RCC 7860 (cell line): Measurements from ENCODE around the gene STK26.
A peak's percentile ranks its signal among the peaks of the same experiment; 100 is the strongest.
"Not testable (repeated sequence)": the region's sequence is repeated elsewhere in the genome, so short reads cannot be mapped to it uniquely, and the experiment has no call there.

Experiments used
- DNase-seq: peaks from one replicate; pipeline ENCODE4 v3.0.0-alpha.2; 2015; ENCODE audit warnings: low spot score
- FAIRE-seq: peaks from 2 replicates; lab custom pipeline; 2012; peaks lifted over from hg19 to GRCh38; lab: Jason Lieb, UNC

The STK26 gene

DNA sequence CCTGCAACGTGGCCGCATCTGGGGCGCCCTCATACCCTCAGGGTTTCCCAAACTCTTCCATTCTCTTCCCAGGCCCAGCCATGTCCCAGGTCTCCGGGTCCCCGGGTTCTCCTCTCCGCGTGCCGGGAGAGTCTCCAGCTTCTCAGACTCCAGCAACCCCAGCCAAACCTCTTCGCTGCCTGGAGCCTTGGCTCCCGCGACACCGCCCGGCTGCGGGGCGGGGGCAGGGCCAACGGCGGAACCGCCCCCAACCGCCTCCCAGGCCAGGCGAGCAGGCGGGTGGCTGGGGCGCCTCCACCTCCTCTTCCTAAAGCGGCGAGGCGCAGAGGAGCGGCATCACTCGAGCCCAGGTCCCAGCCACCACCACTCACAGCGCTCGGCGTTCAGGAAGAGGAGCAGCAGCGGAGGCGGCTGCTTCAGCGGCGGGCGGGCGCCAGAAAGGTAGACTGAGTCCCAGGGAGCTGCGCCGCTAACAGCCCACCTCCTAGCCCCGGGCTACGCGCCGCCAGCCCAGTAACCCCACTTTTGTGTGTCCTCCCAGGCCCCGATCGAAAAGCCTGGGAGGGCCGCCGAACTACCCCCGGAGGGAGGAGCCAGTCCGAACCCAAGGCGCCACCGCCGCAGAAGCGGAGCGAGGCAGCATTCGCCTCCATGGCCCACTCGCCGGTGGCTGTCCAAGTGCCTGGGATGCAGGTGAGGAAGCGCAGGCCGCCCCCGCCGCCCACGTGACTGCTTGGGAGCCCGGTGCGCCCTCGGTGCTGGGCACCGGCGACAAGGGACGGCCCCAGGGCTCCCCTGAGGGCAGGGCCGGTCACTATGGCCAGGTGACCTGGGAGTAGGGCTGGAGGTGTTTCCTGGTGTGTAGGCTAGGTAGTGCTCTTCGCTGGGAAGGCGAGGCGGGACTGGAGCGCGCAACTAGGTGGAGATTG, at the start of gene STK26:
Gene STK26 (plus strand): TSS at position 336 of the 929 bp plus-strand sequence. CDS start 316 bp downstream, at position 652.
- FAIRE-seq (no peak), DNase-seq (peak; percentile 48)

- FAIRE-seq: no peak
- DNase-seq: no peak
Observed at GRCh38 chrX:131975851-131976250, 47.3 kb upstream of the STK26 start.

DNA sequence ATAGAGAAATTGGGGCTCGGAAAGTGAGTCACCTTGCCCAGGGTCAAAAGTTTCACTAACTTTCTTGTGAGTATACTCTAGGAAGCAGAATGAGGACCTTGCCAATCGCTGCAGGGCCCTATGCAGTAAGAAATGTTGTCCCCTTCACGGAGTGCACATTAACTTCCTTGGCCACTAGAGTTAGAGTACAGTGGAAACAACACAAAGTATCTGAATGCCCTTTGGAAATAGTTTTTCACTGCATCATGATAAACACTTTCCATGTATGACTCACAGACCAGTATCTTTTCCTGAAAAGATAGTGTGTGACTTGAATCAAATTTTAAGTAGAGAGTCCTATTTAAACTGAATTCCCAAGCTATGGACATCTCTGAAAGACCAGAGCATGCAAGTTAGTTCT, 45.5 kb upstream of the STK26 start:
- DNase-seq (no peak), FAIRE-seq (no peak)

DNA sequence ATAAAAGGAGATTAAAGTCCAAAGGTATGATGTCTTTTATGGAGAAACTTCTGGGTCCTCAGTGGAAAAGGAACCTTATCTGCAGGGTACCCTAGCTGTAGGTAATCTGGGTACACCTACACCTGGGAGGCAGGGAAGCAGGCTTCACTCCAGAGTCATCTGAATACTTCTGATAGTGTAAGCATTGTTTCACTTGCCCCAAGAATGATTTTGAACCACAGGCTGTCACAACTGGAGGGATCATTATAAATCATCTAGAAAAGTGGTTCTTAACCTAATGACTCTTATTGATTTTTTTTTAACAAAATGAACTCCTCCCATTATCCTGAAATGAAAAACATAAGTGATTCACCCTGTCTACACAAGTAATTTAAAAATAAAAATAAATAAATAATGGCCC, 44.0 kb upstream of the STK26 start:
- FAIRE-seq (no peak), DNase-seq (no peak)

GRCh38 chrX:131985526-131986049, 37.5 kb upstream of the STK26 start:
- no peak for DNase-seq

DNA sequence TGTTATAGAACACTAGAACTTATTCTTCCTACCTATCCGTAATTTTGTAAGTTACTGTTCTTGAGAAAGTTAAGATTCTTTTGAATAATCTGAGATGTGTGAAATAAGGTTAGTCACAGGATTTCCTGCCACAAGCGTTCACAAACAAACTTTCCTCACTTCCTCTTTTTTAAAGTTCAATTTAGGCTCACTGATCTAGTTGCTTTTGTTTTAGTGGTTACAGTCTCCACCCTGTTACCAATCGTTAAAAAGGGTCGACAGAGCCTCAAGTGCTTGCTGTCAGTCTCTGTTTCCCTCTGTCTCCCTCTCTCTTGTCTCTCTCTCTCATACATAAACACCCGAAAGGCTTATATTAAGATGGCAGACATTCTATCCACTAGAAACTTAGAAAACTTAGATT, 35.9 kb upstream of the STK26 start:
- DNase-seq (no peak), FAIRE-seq (no peak)

More at GRCh38 chrX:131985526-131986049, 37.5 kb upstream of the STK26 start:
- no peak for FAIRE-seq

DNA sequence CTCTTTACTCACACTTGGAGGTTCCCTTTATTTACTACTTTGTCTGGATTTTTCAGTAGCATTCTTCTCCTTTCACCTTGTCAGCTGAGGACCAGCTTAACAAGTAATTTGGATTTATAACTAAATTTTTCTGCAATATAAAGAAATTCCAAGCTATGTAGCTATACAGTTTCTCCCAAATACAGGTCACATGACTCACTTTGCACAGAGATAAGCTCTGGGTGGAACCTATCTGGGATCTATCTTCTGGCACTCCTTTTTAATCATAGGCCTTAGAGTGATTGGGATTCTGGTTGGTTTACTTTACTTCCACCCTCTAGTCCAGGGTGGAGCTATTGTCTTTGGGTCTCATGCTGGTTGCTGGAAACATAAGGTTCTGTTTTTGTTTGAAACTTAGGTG, 34.9 kb upstream of the STK26 start:
- FAIRE-seq (no peak), DNase-seq (no peak)

GRCh38 chrX:132001127-132001526, 22.0 kb upstream of the STK26 start:
- DNase-seq (no peak), FAIRE-seq (no peak)

DNA sequence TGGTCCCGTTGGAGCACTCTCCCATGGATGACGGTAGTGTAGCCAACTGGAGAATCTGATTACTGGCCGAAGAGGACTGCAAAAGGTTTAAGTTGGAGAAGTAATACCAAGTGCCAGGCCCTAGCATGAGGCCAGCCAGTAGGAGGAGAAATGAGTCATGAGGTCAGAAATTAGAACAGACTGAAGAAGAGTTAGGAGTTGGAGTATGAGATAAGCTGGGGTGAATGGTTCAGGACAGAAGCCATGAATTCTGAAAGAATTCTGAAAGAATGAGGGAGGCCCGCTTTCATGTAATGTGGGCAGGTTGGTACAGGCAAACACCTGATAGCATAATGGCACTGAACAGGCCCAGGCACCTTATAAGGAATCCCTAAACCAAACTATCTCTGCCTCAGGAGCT, 18.4 kb upstream of the STK26 start:
- no peak for DNase-seq
- no peak for FAIRE-seq

DNA sequence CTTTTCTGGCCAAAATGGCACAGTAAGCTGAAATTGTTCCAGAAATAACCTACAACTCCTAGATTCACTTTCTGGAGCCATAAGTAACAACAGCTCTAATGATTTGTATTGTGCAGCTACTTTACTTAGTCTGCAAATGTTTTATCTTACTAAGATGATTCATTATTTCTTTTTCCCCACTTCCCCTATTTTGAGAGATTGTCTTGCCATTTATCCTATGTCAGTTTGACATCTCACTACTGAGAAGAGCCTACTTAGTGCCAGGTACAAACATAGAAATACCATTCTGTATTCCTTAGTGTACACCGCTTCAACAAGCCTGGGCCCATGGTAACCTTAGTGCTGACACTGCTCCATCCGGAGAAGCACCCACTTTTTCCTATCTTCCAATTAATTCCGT, 13.8 kb upstream of the STK26 start:
- FAIRE-seq: no peak
- DNase-seq: no peak

DNA sequence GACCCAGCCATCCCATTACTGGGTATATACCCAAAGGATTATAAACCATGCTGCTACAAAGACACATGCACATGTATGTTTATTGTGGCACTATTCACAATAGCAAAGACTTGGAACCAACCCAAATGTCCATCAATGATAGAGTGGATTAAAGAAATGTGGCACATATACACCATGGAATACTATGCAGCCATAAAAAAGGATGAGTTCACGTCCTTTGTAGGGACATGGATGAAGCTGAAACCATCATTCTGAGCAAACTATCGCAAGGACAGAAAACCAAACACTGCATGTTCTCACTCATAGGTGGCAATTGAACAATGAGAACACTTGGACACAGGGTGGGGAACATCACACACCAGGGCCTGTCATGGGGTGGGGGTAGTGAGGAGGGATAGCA, 12.9 kb upstream of the STK26 start:
- not testable (repeated sequence) for FAIRE-seq

GRCh38 chrX:132015875-132016274, 7.2 kb upstream of the STK26 start:
- no peak for DNase-seq
- no peak for FAIRE-seq

More for the DNA sequence above, 12.9 kb upstream of the STK26 start:
- DNase-seq: not testable (repeated sequence)

DNA sequence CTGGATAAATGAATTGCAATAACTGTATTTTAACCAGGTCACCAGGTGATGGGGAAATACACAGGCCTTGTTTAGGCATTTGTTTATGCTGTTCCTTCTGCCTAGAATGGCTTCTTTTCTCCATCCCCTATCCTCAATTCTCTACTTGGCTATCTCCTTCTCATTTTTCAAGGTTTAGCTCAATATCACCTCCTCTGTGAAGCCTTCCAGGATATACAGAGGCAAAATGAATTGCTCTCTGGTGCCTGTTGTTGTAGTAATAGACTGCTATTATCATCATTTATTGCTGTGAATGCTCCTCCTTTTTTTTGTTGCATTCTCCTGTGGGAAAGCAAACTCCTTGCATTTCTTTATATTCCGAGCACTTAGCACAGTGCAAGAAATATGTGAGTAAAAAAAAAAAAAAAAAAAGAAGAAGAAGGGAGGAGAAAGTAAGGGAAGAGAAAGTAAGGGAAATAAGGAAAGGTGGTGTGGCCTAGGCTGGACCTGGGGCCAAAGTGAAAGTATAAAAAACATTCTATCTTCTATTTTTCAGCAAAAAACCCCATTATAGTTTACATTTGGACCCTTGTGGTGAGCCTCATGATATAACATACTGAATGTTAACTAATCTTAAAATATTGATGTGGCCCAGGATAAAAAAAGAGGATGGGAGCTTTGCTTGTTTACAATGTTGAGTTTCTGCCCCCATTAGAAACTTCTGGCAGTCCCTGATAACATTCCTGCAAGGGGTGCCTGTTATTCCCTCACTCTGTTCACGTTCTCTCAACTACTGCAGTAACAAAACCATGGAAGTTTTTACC, 6.3 kb upstream of the STK26 start:
- FAIRE-seq (no peak), DNase-seq (no peak)

DNA sequence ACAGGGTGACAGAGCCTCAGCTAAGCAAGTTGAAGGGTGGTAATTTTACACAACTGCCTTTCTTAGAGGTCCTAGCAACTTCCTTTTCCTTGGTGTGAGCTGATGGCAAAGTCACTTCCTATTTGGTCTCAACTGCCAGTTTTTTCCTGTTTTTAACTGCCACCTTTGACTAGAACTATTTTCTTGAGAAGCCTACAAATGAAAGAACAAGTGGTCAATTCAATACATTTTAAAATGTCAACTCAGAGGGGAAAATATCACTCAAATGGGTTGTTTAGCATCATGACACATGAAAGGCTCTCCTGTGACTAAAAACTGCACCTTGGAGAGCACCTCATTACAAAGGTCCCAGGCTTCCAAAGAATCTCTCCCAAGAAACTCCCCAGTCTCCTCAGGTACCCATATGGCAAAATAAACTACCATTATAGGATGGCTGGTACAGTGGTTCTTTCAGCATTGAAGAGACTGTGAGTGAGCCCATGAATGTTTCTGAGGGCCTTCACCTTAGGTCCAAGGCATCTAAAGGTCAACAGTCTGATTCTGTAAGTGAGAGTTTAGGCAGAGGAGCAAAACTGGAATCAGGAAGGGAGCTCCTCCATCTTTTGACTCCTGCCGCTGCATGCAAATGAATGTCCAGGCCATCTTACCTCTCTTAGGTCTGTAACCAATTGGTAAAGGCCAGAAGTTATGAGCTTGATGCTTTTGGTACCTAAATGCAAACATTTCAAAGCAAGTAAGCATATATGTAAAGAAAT, 5.5 kb upstream of the STK26 start:
- no peak for FAIRE-seq
- DNase-seq: no peak

GRCh38 chrX:132022198-132022966, 720 bp upstream of the STK26 start:
- no peak for DNase-seq
- no peak for FAIRE-seq

DNA sequence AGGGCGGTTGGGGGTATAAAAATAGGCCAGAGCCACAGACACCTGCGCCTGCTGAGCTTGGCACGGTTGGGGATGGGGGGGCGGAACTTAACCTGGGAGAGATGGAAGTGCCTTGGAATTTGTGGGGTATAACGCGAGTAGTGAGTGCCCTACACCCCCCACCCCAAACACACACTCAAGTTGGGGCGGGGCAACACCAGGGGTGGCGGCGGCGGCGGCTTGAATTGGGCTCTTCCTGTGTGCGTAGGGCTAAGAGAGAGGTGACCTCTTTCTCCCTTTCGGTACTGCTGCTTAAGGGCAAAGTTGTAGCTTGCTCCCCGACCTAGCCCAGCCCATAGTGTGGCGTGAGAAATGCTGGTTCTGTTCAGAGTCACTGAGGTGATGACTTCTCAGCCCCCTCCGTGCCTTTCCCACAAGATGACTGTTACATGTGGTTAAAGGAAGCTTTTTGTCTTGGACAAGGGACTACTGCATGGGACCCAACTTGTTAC, 839 bp downstream of the STK26 start:
- FAIRE-seq: peak; percentile 73
- DNase-seq: peak; percentile 36

DNA sequence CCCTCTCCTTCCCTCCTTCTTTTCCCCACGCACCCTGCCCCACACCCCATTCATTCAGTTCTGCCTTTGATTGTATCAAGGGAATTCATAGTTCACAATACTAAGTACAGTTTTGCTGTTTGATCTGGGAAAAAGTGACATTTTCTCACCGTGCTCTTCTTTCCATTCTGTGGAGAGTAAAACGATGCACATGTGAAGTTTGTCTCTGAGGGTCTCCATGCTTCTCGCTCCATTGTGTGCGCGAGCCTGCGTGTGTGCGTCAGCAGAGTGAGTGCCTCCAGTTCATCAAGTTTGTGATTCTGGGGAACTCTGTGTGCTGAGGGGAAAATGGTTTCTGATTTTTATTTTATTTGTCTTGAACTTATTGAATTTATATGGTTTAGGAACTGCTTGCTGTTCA, 1.9 kb downstream of the STK26 start:
- no peak for DNase-seq

GRCh38 chrX:132030264-132030663, 7.2 kb downstream of the STK26 start:
- DNase-seq (no peak), FAIRE-seq (no peak)

More for the DNA sequence above, 1.9 kb downstream of the STK26 start:
- no peak for FAIRE-seq

DNA sequence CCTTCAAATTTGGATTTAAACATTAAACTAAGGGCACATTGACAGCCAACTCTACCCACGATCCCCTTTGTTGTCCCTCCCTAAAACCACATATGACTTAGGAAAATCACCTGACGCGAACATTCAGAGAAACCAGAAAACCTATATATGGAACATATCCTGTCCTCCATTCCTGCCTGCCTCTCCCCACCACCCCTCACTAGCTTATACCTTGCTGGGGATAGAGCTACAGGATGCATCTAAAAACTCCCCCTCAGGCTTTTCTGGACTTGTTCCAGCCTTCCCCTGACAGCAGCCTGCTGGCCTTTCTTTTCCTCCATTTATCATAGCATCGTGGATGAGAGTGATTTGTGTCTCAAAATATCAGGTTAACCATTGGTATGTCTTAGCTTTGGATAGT, 8.8 kb downstream of the STK26 start:
- no peak for FAIRE-seq
- no peak for DNase-seq

GRCh38 chrX:132033166-132033565, 10.1 kb downstream of the STK26 start:
- no peak for FAIRE-seq
- DNase-seq: no peak
